ENCODE measurements around the gene SFI1.

SFI1 gene, protein sequence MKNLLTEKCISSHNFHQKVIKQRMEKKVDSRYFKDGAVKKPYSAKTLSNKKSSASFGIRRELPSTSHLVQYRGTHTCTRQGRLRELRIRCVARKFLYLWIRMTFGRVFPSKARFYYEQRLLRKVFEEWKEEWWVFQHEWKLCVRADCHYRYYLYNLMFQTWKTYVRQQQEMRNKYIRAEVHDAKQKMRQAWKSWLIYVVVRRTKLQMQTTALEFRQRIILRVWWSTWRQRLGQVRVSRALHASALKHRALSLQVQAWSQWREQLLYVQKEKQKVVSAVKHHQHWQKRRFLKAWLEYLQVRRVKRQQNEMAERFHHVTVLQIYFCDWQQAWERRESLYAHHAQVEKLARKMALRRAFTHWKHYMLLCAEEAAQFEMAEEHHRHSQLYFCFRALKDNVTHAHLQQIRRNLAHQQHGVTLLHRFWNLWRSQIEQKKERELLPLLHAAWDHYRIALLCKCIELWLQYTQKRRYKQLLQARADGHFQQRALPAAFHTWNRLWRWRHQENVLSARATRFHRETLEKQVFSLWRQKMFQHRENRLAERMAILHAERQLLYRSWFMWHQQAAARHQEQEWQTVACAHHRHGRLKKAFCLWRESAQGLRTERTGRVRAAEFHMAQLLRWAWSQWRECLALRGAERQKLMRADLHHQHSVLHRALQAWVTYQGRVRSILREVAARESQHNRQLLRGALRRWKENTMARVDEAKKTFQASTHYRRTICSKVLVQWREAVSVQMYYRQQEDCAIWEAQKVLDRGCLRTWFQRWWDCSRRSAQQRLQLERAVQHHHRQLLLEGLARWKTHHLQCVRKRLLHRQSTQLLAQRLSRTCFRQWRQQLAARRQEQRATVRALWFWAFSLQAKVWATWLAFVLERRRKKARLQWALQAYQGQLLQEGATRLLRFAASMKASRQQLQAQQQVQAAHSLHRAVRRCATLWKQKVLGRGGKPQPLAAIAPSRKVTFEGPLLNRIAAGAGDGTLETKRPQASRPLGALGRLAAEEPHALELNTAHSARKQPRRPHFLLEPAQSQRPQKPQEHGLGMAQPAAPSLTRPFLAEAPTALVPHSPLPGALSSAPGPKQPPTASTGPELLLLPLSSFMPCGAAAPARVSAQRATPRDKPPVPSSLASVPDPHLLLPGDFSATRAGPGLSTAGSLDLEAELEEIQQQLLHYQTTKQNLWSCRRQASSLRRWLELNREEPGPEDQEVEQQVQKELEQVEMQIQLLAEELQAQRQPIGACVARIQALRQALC

GRCh38 chr22:31496007-31496734 lies at the start of gene SFI1:
SFI1 (plus strand) TSS chr22:31496536; CDS start chr22:31508285, 11,749 bp downstream.
- Histone ChIP-seq H3K9me3 (ENCODE audit: insufficient read depth, low read depth, low read length) (peaks cover 4% of the 10 kb centered on the region; the same call in 1 of the 2 replicates), H3K9ac (ENCODE audit: low read depth, low read length) (peak within 1 kb of the TSS; percentile 77; the same call in 1 of the 2 replicates), H3K27me3 (ENCODE audit: insufficient read depth, low read length) (peaks cover 18% of the 10 kb centered on the region; the same call in 1 of the 2 replicates), H3K4me3 (ENCODE audit: low read length) (peak within 1 kb of the TSS; percentile 76), H3K27ac (ENCODE audit: low read length) (no peak within 1 kb of the TSS), H3K4me1 (ENCODE audit: insufficient read depth, low read length) (peaks cover 5% of the 10 kb centered on the region; the same call in 1 of the 2 replicates), H3K36me3 (ENCODE audit: insufficient read depth, low read depth, low read length) (no peaks in the 10 kb centered on the region)

DNA sequence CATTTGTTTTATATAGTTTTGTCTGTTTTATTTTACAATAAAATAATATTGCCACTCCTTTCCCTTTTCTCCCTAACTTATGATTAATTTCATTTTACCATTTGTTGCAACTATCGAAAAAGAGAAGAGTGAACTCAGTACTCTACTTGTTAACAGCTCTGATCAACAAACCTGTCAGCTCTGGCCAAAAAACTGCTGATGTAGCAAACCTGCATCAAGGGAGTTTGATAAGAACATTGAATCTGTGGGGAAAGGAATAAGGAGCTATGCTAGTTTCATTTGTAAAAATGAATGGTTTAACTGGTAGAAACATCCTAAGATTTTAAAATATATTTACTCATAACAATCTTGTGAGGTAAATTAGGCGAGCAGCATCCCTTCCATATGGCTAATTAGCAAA lies 49.6 kb upstream of the SFI1 start:
- H3K4me1 ChIP-seq (ENCODE audit: insufficient read depth, low read length), result no peaks in the 10 kb centered on the region
- no peaks in the 10 kb centered on the region for H3K9me3 ChIP-seq (ENCODE audit: insufficient read depth, low read depth, low read length)
- no peak overlapping the region for H3K27ac ChIP-seq (ENCODE audit: low read length)
- H3K36me3 ChIP-seq (ENCODE audit: insufficient read depth, low read depth, low read length), result peaks cover 70% of the 10 kb centered on the region
- no peaks in the 10 kb centered on the region for H3K27me3 ChIP-seq (ENCODE audit: insufficient read depth, low read length)
- H3K4me3 ChIP-seq (ENCODE audit: low read length), result no peak overlapping the region
- H3K9ac ChIP-seq (ENCODE audit: low read depth, low read length), result no peak overlapping the region

DNA sequence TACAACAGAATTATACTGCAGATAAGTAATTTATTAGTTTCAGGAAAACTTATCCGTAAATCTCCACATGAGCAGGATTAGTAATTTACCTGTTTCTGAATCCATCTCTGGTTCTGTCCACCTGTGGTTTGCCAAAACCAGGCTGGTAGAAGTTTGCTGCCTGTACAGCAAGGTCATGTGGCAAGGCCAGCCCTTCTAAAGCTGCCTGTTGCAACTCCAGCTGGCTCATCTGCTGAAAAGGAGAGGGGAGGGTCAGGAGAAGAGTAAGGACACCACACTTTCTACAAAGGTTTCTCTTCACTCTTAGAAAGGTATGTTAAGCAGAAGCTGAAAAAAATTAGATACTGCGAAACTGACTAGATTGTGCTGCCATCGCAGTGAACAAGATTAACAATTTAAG lies 49.0 kb upstream of the SFI1 start:
- Histone ChIP-seq H3K36me3 (ENCODE audit: insufficient read depth, low read depth, low read length) (peaks cover 68% of the 10 kb centered on the region), H3K4me3 (ENCODE audit: low read length) (no peak overlapping the region), H3K27ac (ENCODE audit: low read length) (no peak overlapping the region)

DNA sequence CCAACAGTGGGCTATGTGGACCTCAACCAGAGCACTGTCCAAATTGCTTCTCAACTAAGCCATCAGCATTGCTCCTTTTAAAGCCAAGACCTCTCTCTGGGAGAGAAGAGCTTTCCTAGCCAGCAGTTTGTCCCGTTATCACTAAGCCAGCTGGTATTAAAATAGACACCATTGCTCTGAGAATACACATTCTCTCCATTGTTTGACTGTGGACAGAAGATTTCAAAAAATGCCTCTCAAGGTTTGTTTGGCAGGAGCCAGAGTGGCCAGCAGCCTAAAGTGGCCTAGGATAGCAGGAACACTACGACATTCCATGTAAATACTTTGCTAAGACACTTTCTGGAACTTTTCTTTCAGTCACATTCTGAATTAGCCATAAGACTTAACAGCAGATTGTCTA lies 48.0 kb upstream of the SFI1 start:
- no peaks in the 10 kb centered on the region for H3K27me3 ChIP-seq (ENCODE audit: insufficient read depth, low read length)
- no peak overlapping the region for H3K4me3 ChIP-seq (ENCODE audit: low read length)
- H3K27ac ChIP-seq (ENCODE audit: low read length), result no peak overlapping the region
- no peaks in the 10 kb centered on the region for H3K9me3 ChIP-seq (ENCODE audit: insufficient read depth, low read depth, low read length)
- no peak overlapping the region for H3K9ac ChIP-seq (ENCODE audit: low read depth, low read length)
- H3K36me3 ChIP-seq (ENCODE audit: insufficient read depth, low read depth, low read length), result peaks cover 67% of the 10 kb centered on the region
- H3K4me1 ChIP-seq (ENCODE audit: insufficient read depth, low read length), result no peaks in the 10 kb centered on the region

More for the DNA sequence above, 49.0 kb upstream of the SFI1 start:
- no peaks in the 10 kb centered on the region for H3K4me1 ChIP-seq (ENCODE audit: insufficient read depth, low read length)
- H3K27me3 ChIP-seq (ENCODE audit: insufficient read depth, low read length), result no peaks in the 10 kb centered on the region
- H3K9ac ChIP-seq (ENCODE audit: low read depth, low read length), result no peak overlapping the region
- H3K9me3 ChIP-seq (ENCODE audit: insufficient read depth, low read depth, low read length), result no peaks in the 10 kb centered on the region

DNA sequence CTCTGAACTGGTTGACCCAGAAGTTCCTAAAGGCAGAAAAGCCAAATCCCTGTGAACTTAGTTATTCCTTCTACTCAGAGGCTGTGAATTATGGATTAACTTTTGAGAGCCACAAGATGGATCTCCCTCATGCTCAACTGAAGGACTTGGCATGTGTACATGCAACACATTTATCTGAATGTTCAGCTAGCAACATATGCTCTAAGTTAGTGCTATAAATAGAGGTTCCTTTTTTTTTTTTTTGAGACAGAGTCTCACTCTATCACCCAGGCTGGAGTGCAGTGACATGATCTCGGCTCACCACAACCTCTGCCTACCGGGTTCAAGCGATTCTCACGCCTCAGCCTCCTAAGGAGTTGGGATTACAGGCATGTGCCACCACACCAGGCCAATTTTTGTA lies 46.8 kb upstream of the SFI1 start:
- H3K27ac ChIP-seq (ENCODE audit: low read length), result no peak overlapping the region
- peaks cover 67% of the 10 kb centered on the region for H3K36me3 ChIP-seq (ENCODE audit: insufficient read depth, low read depth, low read length)
- H3K27me3 ChIP-seq (ENCODE audit: insufficient read depth, low read length), result no peaks in the 10 kb centered on the region
- H3K4me1 ChIP-seq (ENCODE audit: insufficient read depth, low read length), result no peaks in the 10 kb centered on the region
- no peak overlapping the region for H3K9ac ChIP-seq (ENCODE audit: low read depth, low read length)
- no peak overlapping the region for H3K4me3 ChIP-seq (ENCODE audit: low read length)
- H3K9me3 ChIP-seq (ENCODE audit: insufficient read depth, low read depth, low read length), result no peaks in the 10 kb centered on the region

GRCh38 chr22:31451709-31452571 lies 44.4 kb upstream of the SFI1 start:
- H3K9ac ChIP-seq (ENCODE audit: low read depth, low read length), result no peak overlapping the region
- H3K36me3 ChIP-seq (ENCODE audit: insufficient read depth, low read depth, low read length), result peaks cover 63% of the 10 kb centered on the region
- no peak overlapping the region for H3K27ac ChIP-seq (ENCODE audit: low read length)
- no peaks in the 10 kb centered on the region for H3K4me1 ChIP-seq (ENCODE audit: insufficient read depth, low read length)
- no peak overlapping the region for H3K4me3 ChIP-seq (ENCODE audit: low read length)
- H3K27me3 ChIP-seq (ENCODE audit: insufficient read depth, low read length), result no peaks in the 10 kb centered on the region
- no peaks in the 10 kb centered on the region for H3K9me3 ChIP-seq (ENCODE audit: insufficient read depth, low read depth, low read length)

GRCh38 chr22:31461699-31462098 lies 34.6 kb upstream of the SFI1 start:
- H3K27me3 ChIP-seq (ENCODE audit: insufficient read depth, low read length), result no peaks in the 10 kb centered on the region
- H3K9ac ChIP-seq (ENCODE audit: low read depth, low read length), result no peak overlapping the region
- peaks cover 73% of the 10 kb centered on the region for H3K36me3 ChIP-seq (ENCODE audit: insufficient read depth, low read depth, low read length)

DNA sequence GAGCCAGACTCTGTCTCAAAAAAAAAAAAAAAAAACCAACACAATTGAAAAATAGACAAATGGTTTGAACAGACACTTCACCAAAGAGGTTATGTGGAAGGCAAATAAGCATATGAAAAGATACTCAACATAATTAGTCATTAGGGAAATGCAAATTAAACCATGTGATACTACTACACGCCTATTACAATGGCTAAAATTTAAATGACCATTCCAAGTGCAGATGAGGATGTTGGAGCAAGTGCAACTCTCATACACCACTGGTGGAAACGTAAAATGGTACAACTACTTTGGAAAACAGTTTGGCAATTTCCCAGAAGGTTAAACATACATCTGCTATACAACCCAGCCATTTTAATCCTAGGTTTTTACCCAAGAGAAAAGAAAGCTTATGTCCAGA lies 31.0 kb upstream of the SFI1 start:
- Histone ChIP-seq H3K36me3 (ENCODE audit: insufficient read depth, low read depth, low read length) (peaks cover 68% of the 10 kb centered on the region), H3K4me3 (ENCODE audit: low read length) (no peak overlapping the region), H3K4me1 (ENCODE audit: insufficient read depth, low read length) (no peaks in the 10 kb centered on the region), H3K9ac (ENCODE audit: low read depth, low read length) (no peak overlapping the region), H3K27ac (ENCODE audit: low read length) (no peak overlapping the region), H3K9me3 (ENCODE audit: insufficient read depth, low read depth, low read length) (no peaks in the 10 kb centered on the region), H3K27me3 (ENCODE audit: insufficient read depth, low read length) (no peaks in the 10 kb centered on the region)

More at GRCh38 chr22:31461699-31462098, 34.6 kb upstream of the SFI1 start:
- no peaks in the 10 kb centered on the region for H3K9me3 ChIP-seq (ENCODE audit: insufficient read depth, low read depth, low read length)
- no peak overlapping the region for H3K4me3 ChIP-seq (ENCODE audit: low read length)
- no peak overlapping the region for H3K27ac ChIP-seq (ENCODE audit: low read length)
- H3K4me1 ChIP-seq (ENCODE audit: insufficient read depth, low read length), result no peaks in the 10 kb centered on the region

DNA sequence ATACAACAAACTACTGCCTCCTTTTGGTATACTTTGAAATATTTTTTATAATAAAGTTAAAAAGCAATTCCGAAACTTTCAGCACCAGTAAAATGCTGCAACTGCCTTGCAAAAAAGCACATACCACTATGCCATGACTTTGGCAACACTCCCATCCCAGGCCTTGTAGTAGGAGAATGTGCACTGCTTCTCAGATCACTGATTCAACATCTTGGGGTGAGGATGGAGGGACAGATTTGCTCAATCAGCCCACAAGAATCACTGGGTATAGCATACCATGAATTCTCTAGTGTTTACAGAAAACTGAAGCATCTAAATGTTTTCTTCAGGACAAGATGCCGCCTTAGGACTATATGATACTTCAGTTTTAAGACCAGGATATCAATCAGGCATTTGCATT lies 21.6 kb upstream of the SFI1 start:
- Histone ChIP-seq H3K4me3 (ENCODE audit: low read length) (no peak overlapping the region), H3K36me3 (ENCODE audit: insufficient read depth, low read depth, low read length) (peaks cover 38% of the 10 kb centered on the region), H3K9ac (ENCODE audit: low read depth, low read length) (no peak overlapping the region), H3K9me3 (ENCODE audit: insufficient read depth, low read depth, low read length) (no peaks in the 10 kb centered on the region), H3K4me1 (ENCODE audit: insufficient read depth, low read length) (no peaks in the 10 kb centered on the region), H3K27me3 (ENCODE audit: insufficient read depth, low read length) (no peaks in the 10 kb centered on the region), H3K27ac (ENCODE audit: low read length) (no peak overlapping the region)

- Histone ChIP-seq H3K36me3 (ENCODE audit: insufficient read depth, low read depth, low read length) (peaks cover 46% of the 10 kb centered on the region), H3K4me3 (ENCODE audit: low read length) (no peak overlapping the region), H3K27me3 (ENCODE audit: insufficient read depth, low read length) (no peaks in the 10 kb centered on the region), H3K9ac (ENCODE audit: low read depth, low read length) (no peak overlapping the region), H3K4me1 (ENCODE audit: insufficient read depth, low read length) (no peaks in the 10 kb centered on the region), H3K9me3 (ENCODE audit: insufficient read depth, low read depth, low read length) (no peaks in the 10 kb centered on the region), H3K27ac (ENCODE audit: low read length) (no peak overlapping the region)
Observed at GRCh38 chr22:31475800-31476199, 20.5 kb upstream of the SFI1 start.

Measured in iPS-20b (cell line).